Duodenal mucosa (tissue), 2 donors: ENCODE results near the gene LAGE3.
A peak's percentile ranks its signal among the peaks of the same experiment; 100 is the strongest.

Source experiments
- H3K27ac ChIP-seq: one replicate; pipeline ENCODE4 v1.7.0; 2013; ENCODE audit warnings: low read depth, low read length
- H3K27me3 ChIP-seq, 2 donors: one replicate each; pipeline ENCODE4 v1.7.0; 2013; ENCODE audit warnings: low read length in 2 of 2, control low read depth in 1 of 2; ENCODE audit not compliant: insufficient read depth in 2 of 2, control insufficient read depth in 1 of 2
- H3K36me3 ChIP-seq, 2 donors: one replicate each; pipeline ENCODE4 v1.7.0; 2013; ENCODE audit warnings: low read length in 2 of 2, control low read depth in 1 of 2; ENCODE audit not compliant: insufficient read depth in 2 of 2, control insufficient read depth in 1 of 2
- H3K4me1 ChIP-seq, 2 donors: one replicate each; pipeline ENCODE4 v1.7.0; 2013; ENCODE audit warnings: low read length in 2 of 2, control low read depth in 1 of 2; ENCODE audit not compliant: insufficient read depth in 2 of 2, control insufficient read depth in 1 of 2
- H3K4me3 ChIP-seq, 2 donors: one replicate each; pipeline ENCODE4 v1.7.0; 2013; ENCODE audit warnings: low read length in 2 of 2, low read depth in 1 of 2
- H3K9ac ChIP-seq, 2 donors: one replicate each; pipeline ENCODE4 v1.7.0; 2013; ENCODE audit warnings: low read length in 2 of 2, low read depth in 1 of 2
- H3K9me3 ChIP-seq, 2 donors: one replicate each; pipeline ENCODE4 v1.7.0; 2013; ENCODE audit warnings: low read length in 2 of 2, control low read depth in 1 of 2; ENCODE audit not compliant: control insufficient read depth in 1 of 2

LAGE3 gene

GRCh38 chrX:154458116-154458953 is 20.7 kb downstream of the LAGE3 start, which contains the start of gene PLXNA3:
TSS of gene PLXNA3 (plus strand) at chrX:154458281. CDS start at chrX:154460184, 1,903 bp downstream.
- H3K27me3 ChIP-seq = no peaks in the 10 kb centered on the region
- peaks cover 3 to 5% of the 10 kb centered on the region in 2 donors for H3K36me3 ChIP-seq
- peak within 1 kb of the TSS; percentile 60 to 64 for H3K4me3 ChIP-seq
- H3K4me1 ChIP-seq = peaks cover 6 to 8% of the 10 kb centered on the region in 2 donors
- peak within 1 kb of the TSS; percentile 32 for H3K27ac ChIP-seq
- H3K9me3 ChIP-seq = no peaks in the 10 kb centered on the region
- H3K9ac ChIP-seq = peak within 1 kb of the TSS; percentile 43 to 51

- H3K27ac ChIP-seq = no peak overlapping the region
- H3K9me3 ChIP-seq = no peaks in the 10 kb centered on the region
- peaks cover 5 to 6% of the 10 kb centered on the region in 2 donors for H3K36me3 ChIP-seq
- H3K9ac ChIP-seq = peak overlapping the region in 1 of 2 donors; percentile 38
- H3K4me3 ChIP-seq = peak overlapping the region; percentile 38 to 62
- no peaks in the 10 kb centered on the region for H3K27me3 ChIP-seq
- peaks cover 6 to 8% of the 10 kb centered on the region in 2 donors for H3K4me1 ChIP-seq
Observed at GRCh38 chrX:154457491-154458115, 21.5 kb downstream of the LAGE3 start.

GRCh38 chrX:154452823-154453222 is 26.3 kb downstream of the LAGE3 start:
- Histone ChIP-seq H3K4me1 (no peaks in the 10 kb centered on the region), H3K9me3 (no peaks in the 10 kb centered on the region), H3K9ac (no peak overlapping the region), H3K4me3 (no peak overlapping the region), H3K27ac (no peak overlapping the region), H3K36me3 (peaks cover 0 to 23% of the 10 kb centered on the region in 2 donors), H3K27me3 (no peaks in the 10 kb centered on the region)

- no peaks in the 10 kb centered on the region for H3K27me3 ChIP-seq
- H3K27ac ChIP-seq = no peak overlapping the region
- peaks cover 0 to 4% of the 10 kb centered on the region in 2 donors for H3K4me1 ChIP-seq
- peaks cover 0 to 28% of the 10 kb centered on the region in 2 donors for H3K36me3 ChIP-seq
- no peak overlapping the region for H3K4me3 ChIP-seq
- no peaks in the 10 kb centered on the region for H3K9me3 ChIP-seq
- no peak overlapping the region for H3K9ac ChIP-seq
Observed at GRCh38 chrX:154450312-154450711, 28.8 kb downstream of the LAGE3 start.

- Histone ChIP-seq H3K4me1 (peaks cover 7 to 11% of the 10 kb centered on the region in 2 donors), H3K27me3 (no peaks in the 10 kb centered on the region), H3K4me3 (no peak overlapping the region), H3K9ac (no peak overlapping the region), H3K27ac (no peak overlapping the region), H3K36me3 (peaks cover 0 to 28% of the 10 kb centered on the region in 2 donors), H3K9me3 (no peaks in the 10 kb centered on the region)
Observed at GRCh38 chrX:154449618-154450017, 29.5 kb downstream of the LAGE3 start.

- H3K4me3 ChIP-seq = no peak overlapping the region
- no peak overlapping the region for H3K9ac ChIP-seq
- H3K4me1 ChIP-seq = peaks cover 12% of the 10 kb centered on the region in 2 donors
- no peaks in the 10 kb centered on the region for H3K9me3 ChIP-seq
- no peaks in the 10 kb centered on the region for H3K27me3 ChIP-seq
- H3K27ac ChIP-seq = no peak overlapping the region
- H3K36me3 ChIP-seq = peaks cover 0 to 28% of the 10 kb centered on the region in 2 donors
Observed at GRCh38 chrX:154448484-154448883, 30.6 kb downstream of the LAGE3 start.

GRCh38 chrX:154446430-154446829 is 32.7 kb downstream of the LAGE3 start:
- Histone ChIP-seq H3K9me3 (no peaks in the 10 kb centered on the region), H3K36me3 (peaks cover 0 to 36% of the 10 kb centered on the region in 2 donors), H3K9ac (no peak overlapping the region), H3K27me3 (no peaks in the 10 kb centered on the region), H3K4me3 (no peak overlapping the region), H3K27ac (no peak overlapping the region), H3K4me1 (peaks cover 12 to 14% of the 10 kb centered on the region in 2 donors)

GRCh38 chrX:154445776-154446175 is 33.3 kb downstream of the LAGE3 start:
- no peak overlapping the region for H3K4me3 ChIP-seq
- H3K27me3 ChIP-seq = no peaks in the 10 kb centered on the region
- H3K4me1 ChIP-seq = peaks cover 12 to 14% of the 10 kb centered on the region in 2 donors
- no peak overlapping the region for H3K9ac ChIP-seq
- peaks cover 0 to 36% of the 10 kb centered on the region in 2 donors for H3K36me3 ChIP-seq
- no peak overlapping the region for H3K27ac ChIP-seq
- H3K9me3 ChIP-seq = no peaks in the 10 kb centered on the region

- no peak overlapping the region for H3K27ac ChIP-seq
Observed at GRCh38 chrX:154444755-154445246, 34.3 kb downstream of the LAGE3 start.

More at GRCh38 chrX:154444755-154445246, 34.3 kb downstream of the LAGE3 start:
- Histone ChIP-seq H3K9me3 (no peaks in the 10 kb centered on the region), H3K27me3 (no peaks in the 10 kb centered on the region), H3K4me1 (peaks cover 12 to 14% of the 10 kb centered on the region in 2 donors), H3K36me3 (peaks cover 3 to 37% of the 10 kb centered on the region in 2 donors), H3K4me3 (peak overlapping the region; percentile 63 to 69), H3K9ac (peak overlapping the region; percentile 65 to 76)
